PC-9 (cell line): ENCODE data around the gene ATP13A3. TPM values are rescaled to one million over a fixed set of nuclear protein-coding genes. Genes with fewer than 3 reads are reported as not detected.
"Not testable (repeated sequence)": the region's sequence is repeated elsewhere in the genome, so short reads cannot be mapped to it uniquely, and the experiment has no call there.

Experiments
- Bru-seq: library from RNA; stranded (reverse); fragments of 400-500 nt; gene quantifications from one replicate; lab custom pipeline; 2021; lab: Mats Ljungman, UMichigan
- BruChase-seq, 2 experiments: library from RNA; stranded (reverse); fragments of 400-500 nt; gene quantifications; one replicate each; lab custom pipeline; 2021; lab: Mats Ljungman, UMichigan
- BruUV-seq: library from RNA; stranded (reverse); fragments of 400-500 nt; replicated peaks from 2 replicates; lab custom pipeline; 2021; lab: Mats Ljungman, UMichigan
- CTCF ChIA-PET: fragments of 300-600 bp; sonication (Branson Sonifier 250); formaldehyde crosslinking; loops from one replicate; lab custom pipeline; 2022; ENCODE audit warnings: antibody characterized with exemption; lab: Charles Lee
- POLR2A ChIA-PET: fragments of 300-600 bp; sonication (Branson Sonifier 250); formaldehyde crosslinking; loops from one replicate; lab custom pipeline; 2022; ENCODE audit warnings: antibody characterized with exemption; ENCODE audit not compliant: unreplicated experiment; lab: Charles Lee
- DNase-seq, 2 experiments: peaks; one replicate each; pipeline versions ENCODE4 v3.0.0 to v3.0.0-alpha.2; 2015 to 2022; ENCODE audit warnings: mixed read lengths in 1 of 2
- H2AFZ ChIP-seq: fragments of 200-600 bp; sonication (generic); 2 replicates; pipeline ENCODE4 v1.8.1; 2017; ENCODE audit warnings: antibody characterized with exemption
- H3F3A ChIP-seq: fragments of 200-600 bp; sonication (generic); 2 replicates; pipeline ENCODE4 v1.8.1; 2017; ENCODE audit warnings: antibody characterized with exemption, mild to moderate bottlenecking, low read depth; ENCODE audit not compliant: insufficient read depth
- H3K27ac ChIP-seq: fragments of 200-600 bp; sonication (generic); 2 replicates; pipeline ENCODE4 v1.6.1; 2016; ENCODE audit warnings: mixed run types
- H3K27me3 ChIP-seq: fragments of 200-600 bp; sonication (generic); 2 replicates; pipeline ENCODE4 v1.6.1; 2016; ENCODE audit warnings: low read depth, mixed run types; ENCODE audit not compliant: insufficient read depth
- H3K36me3 ChIP-seq: fragments of 200-600 bp; sonication (generic); 2 replicates; pipeline ENCODE4 v1.6.1; 2016; ENCODE audit warnings: low read depth, mixed run types
- H3K4me1 ChIP-seq: fragments of 200-600 bp; sonication (generic); replicated peaks from 2 replicates; pipeline ENCODE4 v1.6.1; 2016; ENCODE audit warnings: mixed run types; ENCODE audit not compliant: insufficient read depth
- H3K4me2 ChIP-seq: fragments of 200-600 bp; sonication (generic); 2 replicates; pipeline ENCODE4 v1.6.1; 2017; ENCODE audit warnings: mixed run types
- H3K4me3 ChIP-seq: fragments of 200-600 bp; sonication (generic); 2 replicates; pipeline ENCODE4 v1.6.1; 2016; ENCODE audit warnings: mixed run types
- H3K79me2 ChIP-seq: fragments of 200-600 bp; sonication (generic); 2 replicates; pipeline ENCODE4 v1.6.1; 2017; ENCODE audit warnings: low read depth, mixed run types
- H3K9me2 ChIP-seq: fragments of 200-600 bp; sonication (generic); 2 replicates; pipeline ENCODE4 v1.8.1; 2017; ENCODE audit warnings: mild to moderate bottlenecking; ENCODE audit not compliant: insufficient read depth
- H3K9me3 ChIP-seq: fragments of 200-600 bp; sonication (generic); 2 replicates; pipeline ENCODE4 v1.8.1; 2016; ENCODE audit warnings: low read depth; ENCODE audit not compliant: insufficient read depth
- H4K20me1 ChIP-seq: fragments of 200-600 bp; sonication (generic); 2 replicates; pipeline ENCODE4 v1.8.1; 2017; ENCODE audit not compliant: insufficient read depth
- EZH2 ChIP-seq: fragments of 200-600 bp; sonication (generic); IDR thresholded peaks from 2 replicates; pipeline ENCODE4 v1.8.0; 2017; ENCODE audit warnings: antibody characterized with exemption, low read depth
- intact Hi-C: fragments of 100-400 bp; cut with micrococcal nuclease; formaldehyde crosslinking; loops from one replicate; pipeline ENCODE4 v1.10.0; 2022; ENCODE audit not compliant: unreplicated experiment
- long read RNA-seq: library from polyadenylated mRNA; stranded (forward); transcript quantifications from one replicate; pipeline ENCODE4 v2.0.0, GENCODE V29; 2022
- total RNA-seq: library from RNA; stranded (reverse); gene quantifications from 2 replicates; pipeline ENCODE4 v1.2.3, GENCODE V29; 2021
- TF ChIP-seq, protein P1 (sequence below): fragments of 200-600 bp; sonication (generic); conservative IDR thresholded peaks from 2 replicates; pipeline ENCODE4 v1.6.1; 2017; ENCODE audit warnings: mixed run types, antibody characterized with exemption, mild to moderate bottlenecking, moderate library complexity

ATP13A3 gene
- total RNA-seq (203 and 242 TPM in 2 replicates), Bru-seq, nascent RNA (percentile 98 among the genes with signal in this experiment), BruChase-seq, experiment 1, labeled RNA remaining after a 2-hour chase (percentile 99 among the genes with signal in this experiment), BruChase-seq, experiment 2, labeled RNA remaining after a 6-hour chase (percentile 99 among the genes with signal in this experiment)
- long read RNA-seq, full-length matches to known transcripts = 4 of 32 reads
- long read RNA-seq, partial matches to known transcripts = 10 of 32 reads
- long read RNA-seq, other reads (novel, unspliced or antisense) = 18 of 32 reads

DNA sequence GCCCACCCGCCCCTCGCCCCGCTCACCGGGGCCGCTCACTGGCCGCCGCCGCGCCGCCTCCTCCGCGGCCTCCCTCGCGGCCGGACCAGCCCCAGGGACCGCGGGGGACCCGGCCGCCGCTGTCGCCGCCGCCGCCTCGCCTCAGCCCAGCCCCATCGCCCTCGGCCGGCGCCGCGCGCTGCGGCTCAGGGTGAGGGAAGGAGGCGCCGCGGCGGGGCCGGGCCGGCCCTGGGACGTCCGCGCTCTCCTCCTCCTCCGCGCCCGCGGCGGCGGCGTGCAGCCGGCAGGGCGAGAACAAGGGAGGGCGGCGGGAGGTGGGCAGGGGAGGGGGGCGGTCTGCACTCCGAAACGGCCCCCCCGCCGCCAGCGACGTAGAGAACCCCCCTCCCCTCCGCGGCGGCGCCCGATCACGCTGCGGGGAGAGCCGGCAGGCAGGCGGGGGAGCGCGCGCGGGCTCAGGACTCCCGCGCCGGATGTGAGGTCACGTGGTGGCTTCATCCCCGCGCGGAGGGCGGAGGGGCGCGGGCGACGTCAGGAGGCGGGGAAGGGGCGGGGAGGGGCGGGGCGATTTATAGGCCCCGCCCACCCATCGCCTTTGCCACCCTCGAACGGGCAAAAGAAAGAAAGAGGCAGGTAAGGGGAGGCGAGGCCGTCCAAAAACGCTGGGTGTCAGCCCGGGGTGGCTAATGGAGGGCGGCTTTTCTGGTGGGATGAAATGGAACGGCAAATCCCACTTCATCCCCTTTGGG is at the start of gene ATP13A3:
TSS of gene ATP13A3 (minus strand) at position 463 of the 749 bp plus-strand sequence. CDS start 24,812 bp downstream, outside the sequence.
- H3K79me2 ChIP-seq = peaks cover 57% of the 10 kb centered on the region

GRCh38 chr3:194535199-194535598 is 48.4 kb upstream of the ATP13A3 start:
- H3K9me2 ChIP-seq, DNase-seq, H3K4me3 ChIP-seq, H3K27ac ChIP-seq, H2AFZ ChIP-seq, CTCF ChIA-PET, H3K27me3 ChIP-seq, H3K36me3 ChIP-seq, H3K4me2 ChIP-seq, H3K79me2 ChIP-seq, BruUV-seq, POLR2A ChIA-PET, H4K20me1 ChIP-seq: not testable (repeated sequence)
- Histone ChIP-seq H3F3A (peaks cover 57% of the 10 kb centered on the region), H3K9me3 (peaks cover 15% of the 10 kb centered on the region), H3K4me1 (peaks cover 38% of the 10 kb centered on the region)
- intact Hi-C loops = loop anchor here (5.0 kb wide), 1 partner anchor 37 kb away; no protein-coding TSS in a partner anchor

More for the DNA sequence above, at the start of gene ATP13A3:
- Histone ChIP-seq H3K9me3 (no peaks in the 10 kb centered on the region), H3K27me3 (no peaks in the 10 kb centered on the region), H3K4me3 (peak within 1 kb of the TSS; percentile 64), H3K9me2 (no peaks in the 10 kb centered on the region), H3K4me1 (peaks cover 71% of the 10 kb centered on the region), H3K36me3 (peaks cover 20% of the 10 kb centered on the region), H3K4me2 (peak within 1 kb of the TSS; percentile 92), H3K27ac (peak within 1 kb of the TSS; percentile 96), H4K20me1 (peaks cover 12% of the 10 kb centered on the region), H2AFZ (peak within 1 kb of the TSS; percentile 7; the same call in 1 of the 2 replicates), H3F3A (peaks cover 61% of the 10 kb centered on the region)
- peak; percentile 80 to 93 for DNase-seq
- TF ChIP-seq, protein P1, sequence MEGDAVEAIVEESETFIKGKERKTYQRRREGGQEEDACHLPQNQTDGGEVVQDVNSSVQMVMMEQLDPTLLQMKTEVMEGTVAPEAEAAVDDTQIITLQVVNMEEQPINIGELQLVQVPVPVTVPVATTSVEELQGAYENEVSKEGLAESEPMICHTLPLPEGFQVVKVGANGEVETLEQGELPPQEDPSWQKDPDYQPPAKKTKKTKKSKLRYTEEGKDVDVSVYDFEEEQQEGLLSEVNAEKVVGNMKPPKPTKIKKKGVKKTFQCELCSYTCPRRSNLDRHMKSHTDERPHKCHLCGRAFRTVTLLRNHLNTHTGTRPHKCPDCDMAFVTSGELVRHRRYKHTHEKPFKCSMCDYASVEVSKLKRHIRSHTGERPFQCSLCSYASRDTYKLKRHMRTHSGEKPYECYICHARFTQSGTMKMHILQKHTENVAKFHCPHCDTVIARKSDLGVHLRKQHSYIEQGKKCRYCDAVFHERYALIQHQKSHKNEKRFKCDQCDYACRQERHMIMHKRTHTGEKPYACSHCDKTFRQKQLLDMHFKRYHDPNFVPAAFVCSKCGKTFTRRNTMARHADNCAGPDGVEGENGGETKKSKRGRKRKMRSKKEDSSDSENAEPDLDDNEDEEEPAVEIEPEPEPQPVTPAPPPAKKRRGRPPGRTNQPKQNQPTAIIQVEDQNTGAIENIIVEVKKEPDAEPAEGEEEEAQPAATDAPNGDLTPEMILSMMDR = no peak
- no peak for TF ChIP-seq EZH2
- intact Hi-C loops = loop anchor here (5.0 kb wide), 1 partner anchor 349 kb away; the partner anchor contains the start of gene HES1
- no TSS peak for BruUV-seq
- ChIA-PET CTCF (no interaction called here), POLR2A (interaction anchor here (0.5 to 1.0 kb wide), 6 partner anchors 11 to 1092 kb away, joined by 3 to 9 read pairs (median 4); no protein-coding TSS in a partner anchor)

DNA sequence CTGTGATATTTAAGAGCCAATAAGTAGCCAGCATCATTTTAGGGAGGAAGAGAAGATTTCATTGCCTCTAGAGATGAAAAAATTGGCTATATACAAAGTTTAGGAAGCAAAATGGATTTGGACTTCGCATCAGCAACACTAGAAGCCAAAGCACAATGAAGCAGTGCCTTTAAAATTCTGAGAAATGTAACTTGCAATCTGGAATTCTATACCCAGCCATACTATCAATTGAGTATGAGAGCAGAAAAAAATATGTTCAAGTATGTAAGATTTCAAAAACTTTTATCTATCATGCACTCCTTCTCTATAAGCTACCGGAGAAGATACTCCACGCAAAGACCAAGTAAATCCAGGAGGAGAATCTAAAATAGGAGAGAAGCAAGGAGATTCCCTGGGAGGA is 47.4 kb upstream of the ATP13A3 start:
- POLR2A ChIA-PET = no interaction called here
- H2AFZ ChIP-seq = no peak overlapping the region
- H4K20me1 ChIP-seq = no peaks in the 10 kb centered on the region
- intact Hi-C loops = no loop called here
- H3K27me3 ChIP-seq = no peaks in the 10 kb centered on the region
- no peak overlapping the region for H3K4me2 ChIP-seq
- H3K9me2 ChIP-seq = no peaks in the 10 kb centered on the region
- BruUV-seq = no TSS peak
- H3K9me3 ChIP-seq = peaks cover 15% of the 10 kb centered on the region
- peaks cover 37% of the 10 kb centered on the region for H3K4me1 ChIP-seq
- CTCF ChIA-PET = no interaction called here
- no peaks in the 10 kb centered on the region for H3K36me3 ChIP-seq
- peaks cover 51% of the 10 kb centered on the region for H3F3A ChIP-seq
- no peak overlapping the region for H3K4me3 ChIP-seq
- no peaks in the 10 kb centered on the region for H3K79me2 ChIP-seq
- H3K27ac ChIP-seq = no peak overlapping the region
- TF ChIP-seq, protein P1 = no peak
- TF ChIP-seq EZH2 = no peak
- DNase-seq = peak in 1 of 2 experiments; percentile 25
